HepG2 (cell line): ENCODE results near the gene CSNK2A2. TPM values are rescaled to one million over a fixed set of nuclear protein-coding genes. Genes with fewer than 3 reads are reported as not detected.

ENCODE experiments used
- EHMT2 ChIP-seq: fragments of 200-600 bp; sonication (generic); IDR thresholded peaks from 2 replicates; pipeline ENCODE4 v1.7.0; 2017; ENCODE audit warnings: antibody characterized with exemption, low read depth, low read length, borderline replicate concordance
- ETS1 ChIP-seq: sonication (generic); formaldehyde crosslinking; IDR thresholded peaks from 2 replicates; pipeline ENCODE4 v1.4.0; 2020; ENCODE audit warnings: missing genetic modification reagents
- FOSL1 ChIP-seq: sonication (generic); formaldehyde crosslinking; IDR thresholded peaks from 2 replicates; pipeline ENCODE4 v1.9.0; 2021; ENCODE audit warnings: missing genetic modification reagents, borderline replicate concordance
- GATA4 ChIP-seq: sonication (generic); IDR thresholded peaks from 2 replicates; pipeline ENCODE4 v1.6.1; 2016; ENCODE audit warnings: antibody characterized with exemption, low read depth, borderline replicate concordance
- MXD3 ChIP-seq: IDR thresholded peaks from 2 replicates; pipeline ENCODE4 v1.6.1; 2016; ENCODE audit warnings: mild to moderate bottlenecking, missing biosample characterization, missing genetic modification reagents
- NCOA2 ChIP-seq: sonication (generic); formaldehyde crosslinking; IDR thresholded peaks from 2 replicates; pipeline ENCODE4 v1.8.0; 2022; ENCODE audit warnings: inconsistent platforms
- NFKB2 ChIP-seq: sonication (generic); formaldehyde crosslinking; IDR thresholded peaks from 2 replicates; pipeline ENCODE4 v1.4.0; 2020; ENCODE audit warnings: missing genetic modification reagents, borderline replicate concordance
- SALL1 ChIP-seq: sonication (generic); formaldehyde crosslinking; IDR thresholded peaks from 2 replicates; pipeline ENCODE4 v1.8.0; 2022; ENCODE audit warnings: mild to moderate bottlenecking, missing genetic modification reagents
- SCMH1 ChIP-seq: sonication (generic); formaldehyde crosslinking; IDR thresholded peaks from 2 replicates; pipeline ENCODE4 v1.9.0; 2021; ENCODE audit warnings: missing genetic modification reagents, mild to moderate bottlenecking, borderline replicate concordance
- SOX5 ChIP-seq: IDR thresholded peaks from 2 replicates; pipeline ENCODE4 v1.6.1; 2016; ENCODE audit warnings: borderline replicate concordance
- TCF7 ChIP-seq: sonication (generic); IDR thresholded peaks from 2 replicates; pipeline ENCODE4 v1.6.1; 2016; ENCODE audit warnings: antibody characterized with exemption, low read depth
- TMF1 ChIP-seq: sonication (generic); formaldehyde crosslinking; IDR thresholded peaks from 2 replicates; pipeline ENCODE4 v1.8.1; 2022; ENCODE audit warnings: low read depth, missing genetic modification reagents
- XRCC5 ChIP-seq: fragments of 200-400 bp; formaldehyde crosslinking; optimal IDR thresholded peaks from 2 replicates; pipeline ENCODE3; 2017; ENCODE audit warnings: mild to moderate bottlenecking, low read length
- ZBTB14 ChIP-seq: sonication (generic); formaldehyde crosslinking; IDR thresholded peaks from 2 replicates; pipeline ENCODE4 v1.4.0; 2020; ENCODE audit warnings: missing genetic modification reagents
- ZBTB4 ChIP-seq: sonication (generic); formaldehyde crosslinking; IDR thresholded peaks from 2 replicates; pipeline ENCODE4 v1.4.0; 2020; ENCODE audit warnings: missing genetic modification reagents, mild to moderate bottlenecking, borderline replicate concordance
- ZFP62 ChIP-seq: sonication (generic); formaldehyde crosslinking; IDR thresholded peaks from 2 replicates; pipeline ENCODE4 v1.4.0; 2020; ENCODE audit warnings: missing genetic modification reagents
- ZFP82 ChIP-seq: sonication (generic); formaldehyde crosslinking; IDR thresholded peaks from 2 replicates; pipeline ENCODE4 v1.5.1; 2020; ENCODE audit warnings: mild to moderate bottlenecking, missing genetic modification reagents, borderline replicate concordance
- ZNF205 ChIP-seq: IDR thresholded peaks from 2 replicates; pipeline ENCODE4 v1.6.1; 2018; ENCODE audit warnings: missing biosample characterization, missing genetic modification reagents
- ZNF224 ChIP-seq: sonication (generic); formaldehyde crosslinking; IDR thresholded peaks from 2 replicates; pipeline ENCODE4 v1.5.0; 2020; ENCODE audit warnings: mild to moderate bottlenecking, missing genetic modification reagents
- ZNF3 ChIP-seq: IDR thresholded peaks from 2 replicates; pipeline ENCODE4 v1.7.0; 2017; ENCODE audit warnings: inconsistent platforms
- ZNF30 ChIP-seq: sonication (generic); formaldehyde crosslinking; IDR thresholded peaks from 2 replicates; pipeline ENCODE4 v1.5.0; 2020; ENCODE audit warnings: mild to moderate bottlenecking, missing genetic modification reagents
- ZNF333 ChIP-seq: sonication (generic); formaldehyde crosslinking; IDR thresholded peaks from 2 replicates; pipeline ENCODE4 v1.4.0; 2020; ENCODE audit warnings: mild to moderate bottlenecking, missing genetic modification reagents, borderline replicate concordance
- ZNF678 ChIP-seq: sonication (generic); formaldehyde crosslinking; IDR thresholded peaks from 2 replicates; pipeline ENCODE4 v1.4.0; 2020; ENCODE audit warnings: mild to moderate bottlenecking, missing genetic modification reagents
- ZNF703 ChIP-seq: sonication (generic); formaldehyde crosslinking; IDR thresholded peaks from 2 replicates; pipeline ENCODE4 v1.5.1; 2020; ENCODE audit warnings: missing genetic modification reagents, mild to moderate bottlenecking, moderate library complexity, borderline replicate concordance
- ZNF878 ChIP-seq: sonication (generic); formaldehyde crosslinking; IDR thresholded peaks from 2 replicates; pipeline ENCODE4 v1.8.1; 2023; ENCODE audit warnings: mild to moderate bottlenecking, missing genetic modification reagents, moderate library complexity
- ZNF879 ChIP-seq: sonication (generic); formaldehyde crosslinking; IDR thresholded peaks from 2 replicates; pipeline ENCODE4 v1.8.1; 2023; ENCODE audit warnings: missing genetic modification reagents
- polyA plus RNA-seq, 8 experiments: library from polyadenylated mRNA; depleted of rRNA in 3 of 8; stranded (reverse) in 7 of 8; unstranded in 1 of 8; fragments of >200 nt; fragmentation: Illumina TruSeq in 4 of 8; extraction: Trizol in 4 of 8; gene quantifications; 2 replicates each; pipeline versions ENCODE4 v1.2.1 to v1.2.3, GENCODE V29; 2011 to 2016; ENCODE audit warnings: low read depth in 4 of 8, missing spikeins in 1 of 8, mixed read lengths in 1 of 8; ENCODE audit not compliant: insufficient read depth in 1 of 8
- total RNA-seq, 5 experiments: library from RNA; depleted of rRNA; stranded (reverse); fragments of >200 nt; fragmentation: Illumina TruSeq; extraction: Trizol; gene quantifications; 2 replicates each; pipeline ENCODE4 v1.2.3, GENCODE V29; 2016; ENCODE audit warnings: low read depth in 1 of 5

Gene CSNK2A2
- total and polyA plus RNA-seq, 2 of the 13 experiments (the other 11 are each of a cell fraction or from before 2014, with no cell fraction given) = 46.4 to 56.9 TPM

GRCh38 chr16:58222532-58223316 lies 24.8 kb upstream of the CSNK2A2 start (continued):
- TF ChIP-seq ZNF879 (CRISPR knock-in tag) (no peak), MXD3 (CRISPR knock-in tag) (no peak), ZNF205 (CRISPR knock-in tag) (peak; percentile 75; the same call in 1 of the 2 replicates), ZNF333 (CRISPR knock-in tag) (no peak; the same call in 1 of the 2 replicates), SOX5 (CRISPR knock-in tag) (no peak), FOSL1 (no peak), NCOA2 (CRISPR knock-in tag) (0 out of 2 replicates have a peak, but pooled peaks have one; percentile 18), ZNF878 (no peak), SCMH1 (CRISPR knock-in tag) (no peak), ZNF224 (no peak), XRCC5 (peak; percentile 48), TCF7 (no peak; the same call in 1 of the 2 replicates), ZNF678 (no peak), ZFP62 (CRISPR knock-in tag) (no peak), ZNF30 (CRISPR knock-in tag) (no peak), ZBTB4 (CRISPR knock-in tag) (no peak), ZFP82 (CRISPR knock-in tag) (no peak), TMF1 (CRISPR knock-in tag) (no peak), ETS1 (CRISPR knock-in tag) (no peak), GATA4 (no peak), NFKB2 (CRISPR knock-in tag) (no peak), ZNF703 (CRISPR knock-in tag) (no peak), ZNF3 (CRISPR knock-in tag) (no peak), EHMT2 (no peak), ZBTB14 (no peak), SALL1 (CRISPR knock-in tag) (peak; percentile 80)
